K562 (cell line): ENCODE data around the gene ERMN. TPM values are rescaled to one million over a fixed set of nuclear protein-coding genes. Genes with fewer than 3 reads are reported as not detected.

ENCODE experiments used
- CBFB ChIP-seq: sonication (generic); formaldehyde crosslinking; IDR thresholded peaks from 2 replicates; pipeline ENCODE4 v1.4.0; 2020; ENCODE audit warnings: mild to moderate bottlenecking, missing genetic modification reagents
- MBD2 ChIP-seq: sonication (generic); IDR thresholded peaks from 2 replicates; pipeline ENCODE4 v1.6.1; 2016; ENCODE audit warnings: low read depth, borderline replicate concordance
- MYC ChIP-seq, 2 experiments: fragments of 250-450 bp in 1 of 2; sonication (Bioruptor Pico) in 1 of 2; IDR thresholded peaks; 2 replicates each; pipeline versions ENCODE4 v1.5.1 to v1.6.1; 2012 to 2021; ENCODE audit warnings: low read depth in 2 of 2, borderline replicate concordance in 1 of 2, improper control_type of control experiment in 1 of 2, low read length in 1 of 2, mild to moderate bottlenecking in 1 of 2, moderate library complexity in 1 of 2
- PTTG1 ChIP-seq: fragments of 450-650 bp; IDR thresholded peaks from 2 replicates; pipeline ENCODE4 v1.6.1; 2016; ENCODE audit warnings: low read depth, mild to moderate bottlenecking, missing genetic modification characterization, missing compliant biosample characterization
- RBFOX2 ChIP-seq: fragments of 200-400 bp; formaldehyde crosslinking; IDR thresholded peaks from 2 replicates; pipeline ENCODE4 v1.6.1; 2017; ENCODE audit warnings: low read depth, mild to moderate bottlenecking, low read length, moderate library complexity
- SMAD1 ChIP-seq: fragments of 150-350 bp; IDR thresholded peaks from 2 replicates; pipeline ENCODE4 v1.6.1; 2014; ENCODE audit warnings: low read length, low read depth; ENCODE audit not compliant: partially characterized antibody
- SMARCE1 ChIP-seq: fragments of 450-650 bp; IDR thresholded peaks from 2 replicates; pipeline ENCODE4 v1.7.1; 2016; ENCODE audit warnings: mild to moderate bottlenecking
- ZBED1 ChIP-seq: IDR thresholded peaks from 2 replicates; pipeline ENCODE4 v1.6.1; 2014
- ZFP1 ChIP-seq: fragments of 450-650 bp; formaldehyde crosslinking; IDR thresholded peaks from 2 replicates; pipeline ENCODE4 v1.4.0; 2020; ENCODE audit warnings: mild to moderate bottlenecking, mixed read lengths
- polyA plus RNA-seq, 8 experiments: library from polyadenylated mRNA; depleted of rRNA in 4 of 8; stranded (reverse) in 5 of 8; unstranded in 3 of 8; fragments of >200 nt; fragmentation: Nextera tagmentation in 2 of 8; fragmentation: Illumina TruSeq in 1 of 8; extraction: Ambion mirVana in 2 of 8; extraction: Trizol in 1 of 8; gene quantifications; 2 replicates each; pipeline versions ENCODE4 v1.2.1 to v1.2.3, GENCODE V29; 2011 to 2014; ENCODE audit warnings: inconsistent platforms in 1 of 8, missing spikeins in 1 of 8
- total RNA-seq, 7 experiments: library from RNA; depleted of rRNA in 6 of 7; stranded (reverse); fragments of >200 nt in 6 of 7; fragmentation: Illumina TruSeq in 2 of 7; extraction: Trizol in 2 of 7; gene quantifications; 2 replicates each; pipeline versions ENCODE4 v1.2.1 to v1.2.3, GENCODE V29; 2011 to 2021; ENCODE audit warnings: low replicate concordance in 1 of 7
- TF ChIP-seq, protein P1 (sequence below): sonication (generic); formaldehyde crosslinking; IDR thresholded peaks from 2 replicates; pipeline ENCODE4 v1.8.0; 2022; ENCODE audit warnings: mild to moderate bottlenecking, missing genetic modification reagents
- TF ChIP-seq, protein P2 (sequence below): fragments of 150-350 bp; conservative IDR thresholded peaks from 2 replicates; pipeline ENCODE4 v1.6.1; 2014; ENCODE audit warnings: low read length
- TF ChIP-seq, protein P3 (sequence below): fragments of 450-650 bp; formaldehyde crosslinking; IDR thresholded peaks from 2 replicates; pipeline ENCODE4 v1.4.0; 2022; ENCODE audit warnings: missing genetic modification characterization
- TF ChIP-seq, protein P4 (sequence below): fragments of 450-650 bp; formaldehyde crosslinking; IDR thresholded peaks from 2 replicates; pipeline ENCODE4 v1.4.0; 2022; ENCODE audit warnings: missing genetic modification characterization
- TF ChIP-seq, protein P5 (sequence below): sonication (generic); IDR thresholded peaks from 2 replicates; pipeline ENCODE4 v1.6.1; 2016
- TF ChIP-seq, protein P6 (sequence below), 2 experiments: fragments of 450-650 bp; IDR thresholded peaks; 2 replicates each; pipeline ENCODE4 v1.6.1; 2016

Gene ERMN
- total and polyA plus RNA-seq, 9 of the 15 experiments (the other 6 are each of a cell fraction or from before 2014, with no cell fraction given), result 0.03 to 0.11 (median 0.05) TPM; not detected in 3

DNA sequence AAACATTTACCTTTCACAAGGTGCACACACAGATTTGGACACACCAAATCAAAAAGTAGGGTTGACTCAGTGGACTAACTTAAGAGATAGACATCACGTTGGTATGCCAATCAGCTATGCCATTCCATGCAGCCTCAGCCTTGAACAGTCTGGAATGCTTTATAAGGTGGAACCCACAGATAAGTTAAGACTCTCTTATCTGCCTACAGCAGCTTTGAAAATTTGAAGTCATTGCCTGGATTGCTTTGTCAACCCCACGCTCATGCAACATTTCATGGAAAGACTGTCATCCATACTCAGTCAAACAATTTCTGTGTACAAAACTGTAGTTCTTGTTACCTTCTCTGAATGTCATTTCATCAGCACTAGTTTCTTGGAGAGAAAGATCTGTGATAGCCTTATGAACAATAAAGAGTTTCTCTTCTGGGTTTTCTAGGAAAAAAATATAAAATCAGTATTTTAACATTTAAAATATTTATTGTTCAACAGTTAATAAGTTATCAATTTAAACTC lies 1.2 kb downstream of the ERMN start (continued):
- TF ChIP-seq SMAD1 (peak; percentile 93), ZBED1 (peak; percentile 94; the same call in 1 of the 2 replicates), CBFB (no peak), ZFP1 (CRISPR knock-in tag) (no peak; the same call in 1 of the 2 replicates), PTTG1 (tag) (peak; percentile 42; the same call in 1 of the 2 replicates), SMARCE1 (peak; percentile 100), RBFOX2 (no peak), MBD2 (peak; percentile 82), MYC (IDR thresholded peaks at IDR 0.05; ENCODE audit: low read depth, low read length) (peak; percentile 79), MYC (CRISPR knock-in tag; IDR thresholded peaks at IDR 0.05; ENCODE audit: borderline replicate concordance, low read depth) (no peak)
- TF ChIP-seq, protein P1, sequence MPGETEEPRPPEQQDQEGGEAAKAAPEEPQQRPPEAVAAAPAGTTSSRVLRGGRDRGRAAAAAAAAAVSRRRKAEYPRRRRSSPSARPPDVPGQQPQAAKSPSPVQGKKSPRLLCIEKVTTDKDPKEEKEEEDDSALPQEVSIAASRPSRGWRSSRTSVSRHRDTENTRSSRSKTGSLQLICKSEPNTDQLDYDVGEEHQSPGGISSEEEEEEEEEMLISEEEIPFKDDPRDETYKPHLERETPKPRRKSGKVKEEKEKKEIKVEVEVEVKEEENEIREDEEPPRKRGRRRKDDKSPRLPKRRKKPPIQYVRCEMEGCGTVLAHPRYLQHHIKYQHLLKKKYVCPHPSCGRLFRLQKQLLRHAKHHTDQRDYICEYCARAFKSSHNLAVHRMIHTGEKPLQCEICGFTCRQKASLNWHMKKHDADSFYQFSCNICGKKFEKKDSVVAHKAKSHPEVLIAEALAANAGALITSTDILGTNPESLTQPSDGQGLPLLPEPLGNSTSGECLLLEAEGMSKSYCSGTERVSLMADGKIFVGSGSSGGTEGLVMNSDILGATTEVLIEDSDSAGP (CRISPR knock-in tag), result no peak
- TF ChIP-seq, protein P2, sequence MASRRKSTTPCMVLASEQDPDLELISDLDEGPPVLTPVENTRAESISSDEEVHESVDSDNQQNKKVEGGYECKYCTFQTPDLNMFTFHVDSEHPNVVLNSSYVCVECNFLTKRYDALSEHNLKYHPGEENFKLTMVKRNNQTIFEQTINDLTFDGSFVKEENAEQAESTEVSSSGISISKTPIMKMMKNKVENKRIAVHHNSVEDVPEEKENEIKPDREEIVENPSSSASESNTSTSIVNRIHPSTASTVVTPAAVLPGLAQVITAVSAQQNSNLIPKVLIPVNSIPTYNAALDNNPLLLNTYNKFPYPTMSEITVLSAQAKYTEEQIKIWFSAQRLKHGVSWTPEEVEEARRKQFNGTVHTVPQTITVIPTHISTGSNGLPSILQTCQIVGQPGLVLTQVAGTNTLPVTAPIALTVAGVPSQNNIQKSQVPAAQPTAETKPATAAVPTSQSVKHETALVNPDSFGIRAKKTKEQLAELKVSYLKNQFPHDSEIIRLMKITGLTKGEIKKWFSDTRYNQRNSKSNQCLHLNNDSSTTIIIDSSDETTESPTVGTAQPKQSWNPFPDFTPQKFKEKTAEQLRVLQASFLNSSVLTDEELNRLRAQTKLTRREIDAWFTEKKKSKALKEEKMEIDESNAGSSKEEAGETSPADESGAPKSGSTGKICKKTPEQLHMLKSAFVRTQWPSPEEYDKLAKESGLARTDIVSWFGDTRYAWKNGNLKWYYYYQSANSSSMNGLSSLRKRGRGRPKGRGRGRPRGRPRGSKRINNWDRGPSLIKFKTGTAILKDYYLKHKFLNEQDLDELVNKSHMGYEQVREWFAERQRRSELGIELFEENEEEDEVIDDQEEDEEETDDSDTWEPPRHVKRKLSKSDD, result no peak
- TF ChIP-seq, protein P3, sequence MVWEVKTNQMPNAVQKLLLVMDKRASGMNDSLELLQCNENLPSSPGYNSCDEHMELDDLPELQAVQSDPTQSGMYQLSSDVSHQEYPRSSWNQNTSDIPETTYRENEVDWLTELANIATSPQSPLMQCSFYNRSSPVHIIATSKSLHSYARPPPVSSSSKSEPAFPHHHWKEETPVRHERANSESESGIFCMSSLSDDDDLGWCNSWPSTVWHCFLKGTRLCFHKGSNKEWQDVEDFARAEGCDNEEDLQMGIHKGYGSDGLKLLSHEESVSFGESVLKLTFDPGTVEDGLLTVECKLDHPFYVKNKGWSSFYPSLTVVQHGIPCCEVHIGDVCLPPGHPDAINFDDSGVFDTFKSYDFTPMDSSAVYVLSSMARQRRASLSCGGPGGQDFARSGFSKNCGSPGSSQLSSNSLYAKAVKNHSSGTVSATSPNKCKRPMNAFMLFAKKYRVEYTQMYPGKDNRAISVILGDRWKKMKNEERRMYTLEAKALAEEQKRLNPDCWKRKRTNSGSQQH (CRISPR knock-in tag), result peak; percentile 91
- TF ChIP-seq, protein P4, sequence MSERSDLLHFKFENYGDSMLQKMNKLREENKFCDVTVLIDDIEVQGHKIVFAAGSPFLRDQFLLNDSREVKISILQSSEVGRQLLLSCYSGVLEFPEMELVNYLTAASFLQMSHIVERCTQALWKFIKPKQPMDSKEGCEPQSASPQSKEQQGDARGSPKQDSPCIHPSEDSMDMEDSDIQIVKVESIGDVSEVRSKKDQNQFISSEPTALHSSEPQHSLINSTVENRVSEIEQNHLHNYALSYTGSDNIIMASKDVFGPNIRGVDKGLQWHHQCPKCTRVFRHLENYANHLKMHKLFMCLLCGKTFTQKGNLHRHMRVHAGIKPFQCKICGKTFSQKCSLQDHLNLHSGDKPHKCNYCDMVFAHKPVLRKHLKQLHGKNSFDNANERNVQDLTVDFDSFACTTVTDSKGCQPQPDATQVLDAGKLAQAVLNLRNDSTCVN (CRISPR knock-in tag), result 0 out of 2 replicates have a peak, but pooled peaks have one; percentile 74
- TF ChIP-seq, protein P5, sequence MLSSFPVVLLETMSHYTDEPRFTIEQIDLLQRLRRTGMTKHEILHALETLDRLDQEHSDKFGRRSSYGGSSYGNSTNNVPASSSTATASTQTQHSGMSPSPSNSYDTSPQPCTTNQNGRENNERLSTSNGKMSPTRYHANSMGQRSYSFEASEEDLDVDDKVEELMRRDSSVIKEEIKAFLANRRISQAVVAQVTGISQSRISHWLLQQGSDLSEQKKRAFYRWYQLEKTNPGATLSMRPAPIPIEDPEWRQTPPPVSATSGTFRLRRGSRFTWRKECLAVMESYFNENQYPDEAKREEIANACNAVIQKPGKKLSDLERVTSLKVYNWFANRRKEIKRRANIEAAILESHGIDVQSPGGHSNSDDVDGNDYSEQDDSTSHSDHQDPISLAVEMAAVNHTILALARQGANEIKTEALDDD, result peak; percentile 80
- TF ChIP-seq, protein P6, sequence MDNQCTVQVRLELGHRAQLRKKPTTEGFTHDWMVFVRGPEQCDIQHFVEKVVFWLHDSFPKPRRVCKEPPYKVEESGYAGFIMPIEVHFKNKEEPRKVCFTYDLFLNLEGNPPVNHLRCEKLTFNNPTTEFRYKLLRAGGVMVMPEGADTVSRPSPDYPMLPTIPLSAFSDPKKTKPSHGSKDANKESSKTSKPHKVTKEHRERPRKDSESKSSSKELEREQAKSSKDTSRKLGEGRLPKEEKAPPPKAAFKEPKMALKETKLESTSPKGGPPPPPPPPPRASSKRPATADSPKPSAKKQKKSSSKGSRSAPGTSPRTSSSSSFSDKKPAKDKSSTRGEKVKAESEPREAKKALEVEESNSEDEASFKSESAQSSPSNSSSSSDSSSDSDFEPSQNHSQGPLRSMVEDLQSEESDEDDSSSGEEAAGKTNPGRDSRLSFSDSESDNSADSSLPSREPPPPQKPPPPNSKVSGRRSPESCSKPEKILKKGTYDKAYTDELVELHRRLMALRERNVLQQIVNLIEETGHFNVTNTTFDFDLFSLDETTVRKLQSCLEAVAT (IDR thresholded peaks at IDR 0.05), result peak in 1 of 2 experiments; percentile 88; a peak in 2 of 4 replicates
